Suprapubic skin (tissue), 4 donors: Measurements from ENCODE around the gene MAPK1IP1L. TPM values are rescaled to one million over a fixed set of nuclear protein-coding genes. Genes with fewer than 3 reads are reported as not detected.
"Not testable (repeated sequence)": the region's sequence is repeated elsewhere in the genome, so short reads cannot be mapped to it uniquely, and the experiment has no call there.

Source experiments
- DNase-seq, 2 donors: peaks; one replicate each; pipeline ENCODE4 v3.0.0-alpha.2; 2019; ENCODE audit warnings: low spot score in 2 of 2
- H3K27ac ChIP-seq: fragments of 200-600 bp; sonication (generic); one replicate; pipeline ENCODE4 v1.5.1; 2019
- H3K27me3 ChIP-seq: fragments of 200-600 bp; sonication (generic); one replicate; pipeline ENCODE4 v1.5.1; 2019
- H3K36me3 ChIP-seq: fragments of 200-600 bp; sonication (generic); one replicate; pipeline ENCODE4 v1.5.1; 2019
- H3K4me1 ChIP-seq: fragments of 200-600 bp; sonication (generic); one replicate; pipeline ENCODE4 v1.5.1; 2019
- H3K4me3 ChIP-seq: fragments of 200-600 bp; sonication (generic); one replicate; pipeline ENCODE4 v1.5.1; 2019; ENCODE audit warnings: mild to moderate bottlenecking
- H3K9me3 ChIP-seq: fragments of 200-600 bp; sonication (generic); one replicate; pipeline ENCODE4 v1.5.1; 2019
- EP300 ChIP-seq: sonication (generic); formaldehyde crosslinking; IDR thresholded peaks from one replicate; pipeline ENCODE4 v1.6.1; 2017; ENCODE audit warnings: antibody characterized with exemption
- POLR2A ChIP-seq, 2 donors: fragments of 450-650 bp; IDR thresholded peaks; one replicate each; pipeline ENCODE4 v1.6.1; 2017; ENCODE audit warnings: antibody characterized with exemption in 2 of 2, mild to moderate bottlenecking in 2 of 2, moderate library complexity in 2 of 2
- POLR2AphosphoS5 ChIP-seq, 3 donors: sonication (generic); formaldehyde crosslinking; IDR thresholded peaks; one replicate each; pipeline ENCODE4 v1.6.1; 2017; ENCODE audit warnings: antibody characterized with exemption in 3 of 3
- WGBS: methylation state at CpG from one replicate; pipeline ENCODE4 v1.1.5; 2018; 5-methylcytosine and 5-hydroxymethylcytosine counted together
- total RNA-seq, 4 donors: library from RNA; depleted of rRNA; stranded (reverse); fragments of >200 nt; gene quantifications; one replicate each; pipeline ENCODE4 v1.1.0, GENCODE V29; 2016
- TF ChIP-seq, protein P1 (sequence below), 2 donors: fragments of 200-600 bp in 1 of 2; fragments of 450-650 bp in 1 of 2; sonication (generic) in 1 of 2; IDR thresholded peaks; one replicate each; pipeline ENCODE4 v1.5.1; 2016 to 2019; ENCODE audit warnings: antibody characterized with exemption in 2 of 2, mild to moderate bottlenecking in 1 of 2, moderate library complexity in 1 of 2

The MAPK1IP1L gene
- total RNA-seq, 4 donors from 2014 or later, result 40.3 to 95.5 (median 59.7) TPM

DNA sequence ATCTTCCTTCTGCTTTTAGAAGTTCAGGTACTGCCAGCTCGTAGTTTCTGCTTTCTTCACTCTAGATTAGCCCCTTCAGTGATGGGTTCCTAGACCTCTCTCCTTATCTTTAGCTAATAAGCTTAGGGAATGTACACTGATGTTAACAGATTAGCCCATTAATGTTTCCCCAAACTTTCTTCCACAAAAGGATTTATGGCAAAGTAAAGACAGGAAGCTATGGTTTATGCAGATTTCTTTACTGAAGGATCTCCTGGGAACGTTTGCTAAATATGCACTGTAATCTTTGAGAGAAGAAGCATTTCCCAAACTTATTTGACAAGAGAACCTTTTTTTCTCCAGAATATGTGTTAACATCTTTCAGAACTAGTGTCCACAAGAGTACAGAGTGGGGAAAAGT lies 20.3 kb upstream of the MAPK1IP1L start:
- TF ChIP-seq EP300, result no peak
- TF ChIP-seq POLR2AphosphoS5 (IDR thresholded peaks at IDR 0.05), result no peak
- TF ChIP-seq, protein P1, sequence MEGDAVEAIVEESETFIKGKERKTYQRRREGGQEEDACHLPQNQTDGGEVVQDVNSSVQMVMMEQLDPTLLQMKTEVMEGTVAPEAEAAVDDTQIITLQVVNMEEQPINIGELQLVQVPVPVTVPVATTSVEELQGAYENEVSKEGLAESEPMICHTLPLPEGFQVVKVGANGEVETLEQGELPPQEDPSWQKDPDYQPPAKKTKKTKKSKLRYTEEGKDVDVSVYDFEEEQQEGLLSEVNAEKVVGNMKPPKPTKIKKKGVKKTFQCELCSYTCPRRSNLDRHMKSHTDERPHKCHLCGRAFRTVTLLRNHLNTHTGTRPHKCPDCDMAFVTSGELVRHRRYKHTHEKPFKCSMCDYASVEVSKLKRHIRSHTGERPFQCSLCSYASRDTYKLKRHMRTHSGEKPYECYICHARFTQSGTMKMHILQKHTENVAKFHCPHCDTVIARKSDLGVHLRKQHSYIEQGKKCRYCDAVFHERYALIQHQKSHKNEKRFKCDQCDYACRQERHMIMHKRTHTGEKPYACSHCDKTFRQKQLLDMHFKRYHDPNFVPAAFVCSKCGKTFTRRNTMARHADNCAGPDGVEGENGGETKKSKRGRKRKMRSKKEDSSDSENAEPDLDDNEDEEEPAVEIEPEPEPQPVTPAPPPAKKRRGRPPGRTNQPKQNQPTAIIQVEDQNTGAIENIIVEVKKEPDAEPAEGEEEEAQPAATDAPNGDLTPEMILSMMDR (IDR thresholded peaks at IDR 0.05), result no peak
- no peak for TF ChIP-seq POLR2A (IDR thresholded peaks at IDR 0.05)
- Histone ChIP-seq H3K4me1 (peaks cover 34% of the 10 kb centered on the region), H3K36me3 (peaks cover 12% of the 10 kb centered on the region), H3K9me3 (no peaks in the 10 kb centered on the region), H3K27ac (no peak overlapping the region), H3K27me3 (no peaks in the 10 kb centered on the region), H3K4me3 (no peak overlapping the region)
- DNase-seq, result no peak
- 50% methylated on average over 2 of the region's 2 CpGs for WGBS

DNA sequence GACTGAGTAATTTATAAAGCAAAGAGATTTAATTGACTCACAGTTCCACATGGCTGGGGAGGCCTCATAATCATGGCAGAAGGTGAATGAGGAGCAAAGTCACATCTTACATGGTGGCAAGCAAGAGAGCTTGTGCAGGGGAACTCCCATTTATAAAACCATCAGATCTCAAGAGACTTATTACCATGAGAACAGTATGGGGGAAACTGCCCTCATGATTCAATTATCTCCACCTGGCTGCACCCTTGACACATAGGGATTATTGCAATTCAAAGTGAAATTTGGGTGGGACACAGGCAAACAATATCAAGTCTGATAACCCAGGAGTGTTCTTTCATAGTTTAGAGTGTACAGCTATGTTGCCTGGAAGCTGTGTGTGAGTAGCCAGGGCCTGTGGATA lies 13.5 kb upstream of the MAPK1IP1L start:
- not testable (repeated sequence) for H3K4me1 ChIP-seq, H3K27me3 ChIP-seq, DNase-seq, H3K9me3 ChIP-seq, H3K27ac ChIP-seq, H3K4me3 ChIP-seq
- peaks cover 27% of the 10 kb centered on the region for H3K36me3 ChIP-seq

GRCh38 chr14:55038708-55039107 lies 12.7 kb upstream of the MAPK1IP1L start:
- Histone ChIP-seq H3K36me3 (peaks cover 34% of the 10 kb centered on the region), H3K4me3 (no peak overlapping the region), H3K27ac (no peak overlapping the region), H3K27me3 (no peaks in the 10 kb centered on the region), H3K9me3 (no peaks in the 10 kb centered on the region), H3K4me1 (no peaks in the 10 kb centered on the region)
- TF ChIP-seq POLR2AphosphoS5 (IDR thresholded peaks at IDR 0.05) (no peak), EP300 (no peak), POLR2A (IDR thresholded peaks at IDR 0.05) (no peak)
- TF ChIP-seq, protein P1 (IDR thresholded peaks at IDR 0.05), result no peak
- DNase-seq, result no peak

DNA sequence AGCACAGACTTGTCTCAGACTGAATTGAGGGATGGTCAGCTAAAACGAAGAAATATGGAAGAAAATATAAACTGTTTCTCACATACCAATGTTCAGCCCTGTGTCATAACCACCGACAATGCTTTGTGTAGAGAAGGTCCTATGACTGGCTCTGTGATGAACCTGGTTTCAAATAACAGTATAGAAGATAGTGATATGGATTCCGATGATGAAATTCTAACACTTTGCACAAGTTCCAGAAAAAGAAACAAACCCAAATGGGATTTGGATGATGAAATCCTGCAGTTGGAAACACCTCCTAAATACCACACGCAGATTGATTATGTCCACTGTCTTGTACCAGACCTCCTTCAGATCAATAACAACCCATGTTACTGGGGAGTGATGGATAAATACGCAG lies 7.9 kb upstream of the MAPK1IP1L start:
- Histone ChIP-seq H3K9me3 (no peaks in the 10 kb centered on the region), H3K4me1 (no peaks in the 10 kb centered on the region), H3K36me3 (peaks cover 17% of the 10 kb centered on the region), H3K4me3 (no peak overlapping the region), H3K27ac (no peak overlapping the region), H3K27me3 (no peaks in the 10 kb centered on the region)
- TF ChIP-seq, protein P1 (IDR thresholded peaks at IDR 0.05), result no peak
- TF ChIP-seq POLR2A (IDR thresholded peaks at IDR 0.05), result no peak
- no peak for TF ChIP-seq POLR2AphosphoS5 (IDR thresholded peaks at IDR 0.05)
- no peak for TF ChIP-seq EP300
- no peak for DNase-seq
- WGBS, result 94% methylated on average over 5 of the region's 5 CpGs

GRCh38 chr14:55045087-55045486 lies 6.4 kb upstream of the MAPK1IP1L start:
- H3K4me3 ChIP-seq, result no peak overlapping the region
- no peaks in the 10 kb centered on the region for H3K4me1 ChIP-seq
- H3K27me3 ChIP-seq, result no peaks in the 10 kb centered on the region
- no peak overlapping the region for H3K27ac ChIP-seq
- no peak for DNase-seq
- H3K9me3 ChIP-seq, result no peaks in the 10 kb centered on the region
- H3K36me3 ChIP-seq, result peaks cover 11% of the 10 kb centered on the region
- TF ChIP-seq POLR2AphosphoS5 (IDR thresholded peaks at IDR 0.05), result no peak
- TF ChIP-seq EP300, result no peak
- no peak for TF ChIP-seq POLR2A (IDR thresholded peaks at IDR 0.05)
- TF ChIP-seq, protein P1 (IDR thresholded peaks at IDR 0.05), result no peak

DNA sequence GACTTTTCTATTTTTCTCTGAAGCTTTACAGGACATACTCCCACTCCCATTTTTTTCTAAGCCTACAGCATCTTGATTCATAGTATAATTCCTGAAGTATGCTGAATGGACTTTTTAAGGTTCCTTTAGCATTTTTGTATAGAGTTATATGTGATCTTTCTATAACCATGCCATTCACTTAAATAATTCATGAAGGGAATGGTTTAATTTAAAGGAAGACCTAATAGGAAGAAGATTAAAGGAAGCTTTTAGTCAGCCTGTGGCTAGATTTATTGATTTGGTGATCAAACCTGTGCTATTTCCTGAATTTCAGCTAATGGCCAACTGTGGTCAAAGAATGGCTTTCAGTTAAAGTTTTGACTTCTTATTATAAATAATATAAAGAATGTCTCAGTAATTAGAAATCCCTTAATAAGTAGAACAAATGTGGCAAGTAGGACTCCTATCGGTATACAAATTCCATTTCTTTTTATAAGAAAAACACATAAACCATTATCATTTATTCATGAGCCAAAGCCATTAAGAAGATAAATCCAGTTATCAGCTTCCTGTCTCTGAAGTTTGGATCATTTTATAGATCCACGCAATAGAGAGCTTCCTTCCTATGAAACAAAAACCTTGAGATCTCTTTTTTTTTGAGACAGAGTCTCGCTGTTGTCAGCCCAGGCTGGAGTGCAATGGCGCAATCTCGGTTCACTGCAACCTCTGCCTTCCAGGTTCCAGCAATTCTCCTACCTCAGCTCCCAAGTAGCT lies 4.0 kb upstream of the MAPK1IP1L start:
- WGBS, result 88% methylated on average over 5 of the region's 5 CpGs
- Histone ChIP-seq H3K4me1 (peaks cover 8% of the 10 kb centered on the region), H3K9me3 (no peaks in the 10 kb centered on the region), H3K4me3 (no peak overlapping the region), H3K27me3 (no peaks in the 10 kb centered on the region), H3K36me3 (peaks cover 11% of the 10 kb centered on the region), H3K27ac (no peak overlapping the region)
- TF ChIP-seq POLR2A (IDR thresholded peaks at IDR 0.05), result no peak
- no peak for TF ChIP-seq EP300
- TF ChIP-seq POLR2AphosphoS5 (IDR thresholded peaks at IDR 0.05), result no peak
- TF ChIP-seq, protein P1 (IDR thresholded peaks at IDR 0.05), result no peak
- DNase-seq, result no peak
